Activated CD8-positive, alpha-beta memory T cell treated with anti-CD3 and anti-CD28 coated beads, Interleukin-2, amount 50 U/mL, for 48 hours (primary cell): Measurements from ENCODE around the gene CDC42SE2.

Source experiments
- DNase-seq: peaks from one replicate; pipeline ENCODE4 v3.0.0-alpha.2; 2020

Gene CDC42SE2, protein sequence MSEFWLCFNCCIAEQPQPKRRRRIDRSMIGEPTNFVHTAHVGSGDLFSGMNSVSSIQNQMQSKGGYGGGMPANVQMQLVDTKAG

DNA sequence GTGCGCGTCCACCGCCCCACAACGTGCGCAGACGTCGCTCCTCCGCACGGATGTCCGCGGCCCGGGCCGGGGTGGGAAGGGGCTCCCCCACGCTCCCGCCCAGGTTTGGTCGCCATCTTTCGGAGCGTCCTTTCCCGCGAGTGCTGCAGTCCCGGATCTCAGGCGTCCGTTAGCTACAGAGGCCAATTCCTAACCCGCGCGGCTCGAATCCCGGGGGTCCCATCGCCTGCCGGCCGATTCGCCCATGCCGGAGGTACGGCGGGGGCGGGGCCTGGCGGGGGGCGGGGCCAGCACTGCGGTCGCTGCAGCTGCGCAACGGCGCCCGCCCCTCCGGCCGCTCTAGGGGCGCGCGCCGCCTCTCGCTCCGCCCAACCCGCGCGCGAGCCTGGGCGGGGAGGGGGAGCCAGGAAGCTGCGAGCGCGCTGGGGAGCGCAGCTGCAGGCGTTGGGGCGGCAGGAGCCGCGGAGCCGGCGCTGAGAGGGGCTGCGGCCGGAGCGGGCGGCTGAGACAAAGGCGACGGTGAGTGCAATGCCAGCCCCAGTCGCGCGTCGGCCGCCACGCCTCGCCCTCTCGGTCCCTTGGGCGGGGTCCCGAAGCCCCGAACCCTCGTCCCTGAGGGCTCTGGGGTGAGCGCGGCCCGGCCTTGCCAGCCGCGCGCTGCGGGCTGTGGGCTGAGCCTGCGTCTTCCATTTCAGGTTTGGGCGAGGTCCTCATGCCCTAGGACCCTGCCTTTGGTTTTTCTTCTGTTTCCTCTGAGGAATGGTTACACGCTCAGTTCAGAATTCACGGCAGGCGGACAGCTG, at the start of gene CDC42SE2:
Gene CDC42SE2, plus strand, starts transcription at position 406 of the 803 bp plus-strand sequence. CDS start 95,441 bp downstream, outside the sequence.
- peak; percentile 92 for DNase-seq

DNA sequence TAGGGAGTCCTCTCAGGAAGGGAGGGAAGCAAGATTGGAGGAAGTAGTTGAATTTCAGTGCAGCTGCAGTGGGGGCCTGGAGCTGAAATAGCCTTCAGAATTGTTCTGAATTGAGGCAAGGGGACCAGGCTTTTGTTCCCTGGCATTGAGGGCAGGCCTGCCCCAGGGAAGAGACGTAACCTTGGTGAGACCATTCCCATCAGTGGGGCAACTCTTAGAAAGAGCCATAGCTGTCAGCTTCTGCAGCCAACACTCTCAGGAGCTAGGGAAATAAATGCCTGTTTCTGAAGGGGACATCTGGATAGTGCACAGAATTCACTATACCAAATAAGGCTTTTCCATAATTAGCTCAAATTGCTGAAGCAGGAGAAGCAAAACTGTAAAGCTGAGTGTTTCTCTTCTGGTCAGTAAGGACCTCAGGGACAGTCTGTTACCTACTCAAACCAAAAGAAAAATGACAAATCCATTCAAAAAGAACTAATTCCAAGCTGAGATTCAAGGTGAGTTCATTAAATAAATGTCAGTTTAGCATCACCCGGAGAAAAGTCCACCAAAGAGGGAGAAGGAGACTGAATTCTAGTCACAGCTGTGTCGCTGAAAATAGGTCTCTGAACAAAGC, 49.1 kb upstream of the CDC42SE2 start:
- DNase-seq, result no peak

DNA sequence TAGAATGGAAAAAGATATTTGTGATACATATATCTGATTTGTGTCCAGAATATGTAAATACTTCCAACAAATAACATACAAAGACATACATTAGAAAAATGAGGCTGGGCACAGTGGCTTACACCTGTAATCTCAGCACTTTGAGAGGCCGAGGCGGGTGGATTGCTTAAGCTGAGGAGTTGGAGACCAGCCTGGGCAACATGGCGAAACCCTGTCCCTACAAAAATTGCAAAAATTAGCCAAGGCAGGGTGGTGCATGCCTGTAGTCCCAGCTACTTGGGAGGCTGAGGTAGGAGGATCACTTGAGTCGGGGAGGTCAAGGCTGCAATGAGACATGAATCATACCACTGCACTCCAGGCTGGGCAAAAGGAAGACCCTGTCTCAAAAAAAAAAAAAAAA, 46.1 kb upstream of the CDC42SE2 start:
- no peak for DNase-seq

DNA sequence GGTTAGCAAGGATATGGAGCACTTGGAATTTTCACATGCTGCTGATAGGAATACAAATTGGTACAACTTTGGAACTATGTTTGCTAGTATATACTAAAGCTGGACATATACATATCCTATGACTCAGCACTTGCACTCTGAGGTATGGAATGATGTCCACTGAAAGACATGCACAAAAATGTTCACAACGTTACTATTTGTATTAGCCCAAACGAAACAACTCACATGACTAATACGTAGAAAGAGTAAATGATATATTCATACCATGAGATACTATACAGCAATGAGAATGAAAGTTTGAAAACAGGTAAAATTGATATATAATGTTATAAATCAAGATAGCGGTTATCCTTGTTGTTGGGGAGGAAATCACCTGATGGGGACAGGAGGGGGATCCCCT, 45.5 kb upstream of the CDC42SE2 start:
- DNase-seq, result no peak

DNA sequence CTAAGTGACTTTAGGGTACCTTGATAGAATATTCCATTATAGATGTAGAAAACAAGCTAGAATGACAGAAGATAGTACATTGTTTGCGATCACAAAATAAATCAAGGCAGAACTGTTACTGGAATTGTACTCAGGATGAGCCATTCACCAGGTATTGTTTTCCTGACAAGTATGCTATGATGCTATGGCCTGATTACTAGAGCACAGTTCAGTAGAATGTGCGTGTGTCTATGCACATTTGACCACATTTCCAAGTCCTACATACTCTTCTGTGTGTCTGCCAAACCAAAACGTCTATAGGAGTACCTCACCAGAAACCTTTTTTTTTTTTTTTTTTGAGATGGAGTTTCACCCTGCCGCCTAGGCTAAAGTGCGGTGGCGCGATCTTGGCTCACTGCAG, 43.3 kb upstream of the CDC42SE2 start:
- no peak for DNase-seq

DNA sequence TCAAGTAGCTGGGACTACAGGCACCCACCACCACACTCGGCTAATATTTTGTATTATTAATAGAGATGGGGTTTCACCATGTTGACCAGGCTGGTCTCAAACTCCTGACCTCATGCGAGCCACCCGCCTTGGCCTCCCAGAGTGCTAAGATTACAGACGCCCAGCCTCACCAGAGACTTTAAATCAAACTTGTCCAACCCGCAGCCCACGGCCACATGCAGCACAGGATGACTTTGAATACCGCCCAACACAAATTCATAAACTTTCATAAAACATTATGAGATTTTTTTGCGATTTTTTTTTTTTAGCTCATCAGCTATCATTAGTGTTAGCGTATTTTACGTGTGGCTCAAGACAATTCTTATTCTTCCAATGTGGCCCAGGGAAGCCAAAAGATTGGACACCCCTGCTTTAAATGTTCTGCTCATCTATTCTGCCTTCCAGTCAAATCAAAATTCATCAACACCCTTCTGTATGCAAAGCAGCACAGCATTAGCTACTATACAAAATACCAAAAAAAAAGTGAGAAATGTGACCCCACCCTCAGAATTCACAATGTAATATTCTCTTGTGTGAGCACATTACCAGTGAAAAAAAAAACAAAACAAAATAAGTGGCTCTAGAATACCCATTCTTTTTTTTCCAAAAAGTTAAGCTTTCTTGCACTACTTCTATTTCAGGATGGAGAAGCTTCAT, 42.7 kb upstream of the CDC42SE2 start:
- DNase-seq, result no peak

DNA sequence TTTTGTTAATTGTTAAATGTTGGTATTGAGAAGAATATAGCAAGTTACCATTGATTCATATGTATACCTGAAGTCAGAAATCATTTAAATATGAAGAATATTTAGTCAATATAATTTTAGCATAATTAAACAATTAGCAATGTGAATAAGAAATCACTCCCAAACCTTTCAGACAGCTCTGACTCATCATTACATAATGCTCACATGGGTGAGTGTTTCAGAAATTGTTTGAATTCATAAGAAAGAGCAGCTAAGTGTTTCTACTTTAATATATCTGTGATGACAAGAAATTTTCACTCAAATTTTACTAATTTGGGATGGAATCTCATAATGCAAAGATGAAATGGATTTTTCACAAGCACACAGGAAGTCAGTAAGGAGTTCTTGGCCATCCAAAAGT, 42.0 kb upstream of the CDC42SE2 start:
- no peak for DNase-seq

DNA sequence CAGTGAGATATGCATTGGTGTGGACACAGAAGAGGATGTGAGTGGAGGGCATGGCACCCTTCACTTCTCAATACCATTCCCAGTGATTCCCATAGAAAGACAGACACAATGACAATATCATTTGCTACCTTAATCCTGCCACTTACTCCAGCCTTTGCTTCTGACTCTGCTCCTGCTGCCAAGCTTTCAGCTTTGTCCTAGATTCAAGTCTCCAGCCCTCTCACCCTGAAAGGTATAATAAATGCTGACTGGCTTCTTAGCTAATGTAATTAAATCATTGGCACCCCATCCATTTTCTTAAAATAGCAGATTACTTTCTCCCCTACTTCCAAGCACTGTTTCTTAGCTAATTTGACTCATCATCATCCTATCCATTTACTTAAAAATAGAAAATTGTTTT, 41.1 kb upstream of the CDC42SE2 start:
- no peak for DNase-seq

DNA sequence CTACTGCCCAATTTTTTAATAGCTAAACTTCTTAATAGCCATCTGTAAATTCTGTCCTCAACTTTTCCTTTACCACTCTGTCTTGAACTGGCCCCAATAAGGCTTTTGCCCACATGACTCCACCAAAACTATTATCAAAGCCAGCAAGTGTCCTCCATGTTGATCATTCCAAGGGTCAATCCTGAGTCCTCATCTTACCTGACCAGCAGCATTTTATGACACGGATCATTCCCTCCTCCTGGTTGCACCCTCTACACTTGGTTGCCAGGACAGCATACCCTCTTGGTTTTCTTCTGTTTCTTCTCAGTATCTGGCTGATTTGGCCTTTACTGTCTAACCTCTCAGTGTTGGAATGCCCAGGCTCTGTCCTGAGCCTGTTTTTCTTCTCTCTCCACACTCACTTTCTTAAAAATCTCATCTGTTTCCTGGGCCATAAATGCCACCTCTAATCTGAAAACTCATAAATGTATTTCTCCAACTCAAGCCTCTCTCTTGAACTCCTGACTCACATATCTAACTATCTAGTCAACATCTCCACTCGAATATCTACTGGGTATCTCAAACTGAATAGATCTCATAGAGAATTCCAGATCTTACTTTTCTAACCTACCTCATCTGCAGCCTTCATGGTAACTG, 40.0 kb upstream of the CDC42SE2 start:
- no peak for DNase-seq

DNA sequence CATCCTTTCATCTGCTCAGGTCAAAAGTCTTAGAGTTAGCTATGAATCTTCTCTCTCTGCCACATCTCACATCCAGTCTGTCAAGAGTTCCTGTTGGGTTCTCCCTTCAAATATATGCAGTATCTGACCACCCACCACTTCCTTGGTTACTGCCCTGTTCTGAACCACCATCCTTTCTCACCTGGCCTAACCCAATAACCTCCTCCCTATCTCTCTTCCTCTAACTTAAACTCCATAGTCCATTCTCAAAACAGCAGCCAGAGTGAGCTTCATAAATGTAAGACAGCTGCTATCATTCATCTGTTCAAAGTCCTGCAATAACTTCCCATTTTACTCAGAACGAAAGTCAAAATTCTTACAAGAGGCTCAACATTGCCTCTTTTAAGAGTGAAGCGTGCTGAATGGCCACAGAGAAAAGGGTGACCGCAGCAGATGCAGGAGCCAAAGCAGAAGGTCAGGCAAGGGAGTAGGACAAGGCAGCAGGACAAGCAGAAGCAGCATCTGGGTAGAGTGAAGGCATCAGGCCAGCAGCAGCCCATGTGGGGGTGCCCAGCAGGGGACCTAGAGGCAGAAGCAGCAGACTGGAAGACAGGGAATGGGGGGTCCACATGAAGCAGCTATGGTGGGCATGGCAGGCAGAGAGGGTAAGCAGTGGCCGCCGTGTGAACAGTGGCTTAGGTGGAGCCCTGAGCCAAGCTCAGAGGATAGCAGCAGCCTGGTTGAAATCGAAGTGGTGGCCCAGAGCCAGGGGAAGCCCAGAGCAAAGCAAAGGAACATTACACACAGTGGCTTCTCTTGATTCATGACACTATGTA, 39.3 kb upstream of the CDC42SE2 start:
- DNase-seq, result no peak

DNA sequence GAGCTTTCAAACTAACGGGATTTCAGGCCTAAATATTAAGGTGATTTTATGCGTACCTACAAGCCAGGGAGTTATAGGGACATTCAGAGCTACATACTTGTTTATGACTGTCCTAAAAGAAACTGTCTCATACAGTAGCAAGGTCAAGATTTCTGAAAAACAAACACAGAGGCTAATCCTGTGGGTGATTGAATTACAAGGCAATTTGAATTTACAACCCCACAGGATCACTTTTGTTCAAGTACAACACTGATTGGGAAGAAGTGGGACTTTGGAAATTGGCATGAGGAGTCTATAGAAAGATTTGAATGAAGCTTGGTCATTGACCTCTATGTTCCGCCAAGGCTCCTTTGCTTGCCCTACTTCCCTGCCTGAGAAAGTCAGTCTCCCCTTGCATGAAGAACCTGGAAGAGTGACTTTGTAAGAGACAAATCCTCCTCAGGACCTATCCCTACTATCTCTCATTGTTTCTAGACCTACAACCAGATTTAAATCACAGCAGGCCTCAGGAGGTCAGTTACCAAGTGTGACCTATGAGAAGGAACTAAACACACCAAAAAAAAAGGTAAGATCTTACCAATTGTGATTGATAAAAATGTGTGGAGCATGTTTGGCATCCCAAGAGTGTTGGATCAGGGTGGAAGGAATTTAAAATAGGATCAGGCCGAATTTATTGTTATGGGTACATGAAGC, 38.4 kb upstream of the CDC42SE2 start:
- no peak for DNase-seq

DNA sequence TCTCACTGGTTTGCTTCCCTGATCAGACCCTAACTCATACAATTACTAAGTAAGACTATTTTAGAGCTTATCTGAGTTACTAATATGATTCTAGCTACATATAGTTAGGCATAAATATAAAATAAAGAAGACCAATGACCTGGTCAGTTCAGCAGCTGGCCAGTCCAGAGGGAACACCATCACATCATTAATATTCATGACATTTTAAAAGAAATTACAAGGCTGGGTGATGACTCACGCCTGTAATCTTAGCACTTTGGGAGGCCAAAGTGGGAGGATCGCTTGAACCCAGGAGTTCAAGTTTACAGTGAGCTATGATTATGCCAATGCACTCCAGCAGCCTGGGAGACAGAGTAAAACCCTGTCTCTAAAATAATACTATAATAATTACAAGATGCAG, 37.0 kb upstream of the CDC42SE2 start:
- DNase-seq, result no peak

DNA sequence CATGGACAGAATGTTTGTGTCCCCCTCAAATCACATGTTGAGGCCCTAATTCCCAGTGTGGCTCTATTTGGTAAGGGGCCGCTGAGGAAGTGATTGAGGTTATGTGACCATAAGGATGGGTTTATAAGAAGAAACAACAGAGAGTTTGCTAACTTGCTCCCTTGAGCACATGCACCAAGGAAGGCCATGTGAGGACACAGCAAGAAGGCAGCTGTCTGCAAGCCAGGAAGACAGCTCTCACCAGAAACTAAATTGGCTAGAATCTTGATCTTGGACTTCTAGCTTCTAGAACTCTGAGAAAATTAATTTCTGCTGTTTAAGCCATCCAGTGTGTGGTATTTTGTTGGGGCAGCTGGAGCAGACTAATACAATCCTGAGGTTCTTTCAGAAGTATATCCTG, 35.2 kb upstream of the CDC42SE2 start:
- DNase-seq, result no peak

DNA sequence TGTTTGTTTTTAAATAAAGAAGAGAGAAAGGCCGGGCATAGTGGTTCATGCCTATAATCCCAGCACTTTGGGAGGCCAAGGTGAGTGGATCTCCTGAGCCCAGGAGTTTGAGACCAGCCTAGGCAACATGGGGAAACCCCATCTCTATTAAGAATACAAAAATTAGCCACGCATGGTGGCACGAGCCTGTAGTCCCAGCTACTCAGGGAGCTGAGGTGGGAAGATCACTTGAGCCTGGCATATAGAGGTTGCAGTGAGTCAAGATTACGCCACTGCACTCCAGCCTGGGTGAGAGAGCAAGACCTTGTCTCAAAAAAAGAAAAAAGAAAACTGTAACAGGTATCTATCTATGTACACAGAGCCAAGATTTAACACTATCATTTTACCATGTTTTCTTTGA, 34.2 kb upstream of the CDC42SE2 start:
- no peak for DNase-seq

DNA sequence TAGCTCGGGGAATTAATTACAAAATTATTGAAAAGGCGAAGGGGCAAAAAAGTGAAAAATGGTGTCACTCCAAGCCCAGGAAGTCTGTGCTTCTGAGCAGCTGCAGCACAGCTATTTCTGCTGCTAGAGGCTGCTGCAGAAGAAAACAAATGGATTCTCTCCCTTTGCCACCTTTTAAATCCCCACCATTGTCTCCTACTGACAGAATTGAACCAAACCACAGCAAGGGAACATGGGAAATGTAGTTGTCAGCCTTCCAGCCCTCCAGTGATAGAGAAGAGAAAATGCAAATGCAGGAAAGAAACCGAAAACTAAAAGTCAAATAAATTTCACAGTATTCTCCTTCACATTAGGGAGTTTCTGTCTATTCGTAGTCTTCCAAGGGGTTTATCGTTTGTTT, 33.4 kb upstream of the CDC42SE2 start:
- DNase-seq, result no peak

DNA sequence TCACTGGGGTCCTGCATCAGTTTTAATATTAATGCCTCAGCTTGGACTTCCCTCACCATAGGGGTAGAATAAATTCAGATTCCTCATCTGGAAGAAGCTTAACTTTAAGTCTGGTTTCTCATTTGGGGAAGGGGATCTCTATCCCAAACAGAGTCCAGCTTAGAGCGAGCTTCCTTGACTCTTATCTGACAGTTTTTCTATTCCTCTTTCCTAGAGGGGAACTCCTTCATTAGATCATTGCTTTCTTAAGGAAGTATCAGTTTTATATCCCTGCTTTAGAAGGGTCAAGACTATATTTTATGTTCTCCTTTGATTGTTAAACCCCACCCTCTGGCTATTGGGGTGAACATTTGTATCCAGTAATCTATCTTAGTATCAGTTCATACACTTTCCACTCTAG, 24.2 kb upstream of the CDC42SE2 start:
- no peak for DNase-seq

DNA sequence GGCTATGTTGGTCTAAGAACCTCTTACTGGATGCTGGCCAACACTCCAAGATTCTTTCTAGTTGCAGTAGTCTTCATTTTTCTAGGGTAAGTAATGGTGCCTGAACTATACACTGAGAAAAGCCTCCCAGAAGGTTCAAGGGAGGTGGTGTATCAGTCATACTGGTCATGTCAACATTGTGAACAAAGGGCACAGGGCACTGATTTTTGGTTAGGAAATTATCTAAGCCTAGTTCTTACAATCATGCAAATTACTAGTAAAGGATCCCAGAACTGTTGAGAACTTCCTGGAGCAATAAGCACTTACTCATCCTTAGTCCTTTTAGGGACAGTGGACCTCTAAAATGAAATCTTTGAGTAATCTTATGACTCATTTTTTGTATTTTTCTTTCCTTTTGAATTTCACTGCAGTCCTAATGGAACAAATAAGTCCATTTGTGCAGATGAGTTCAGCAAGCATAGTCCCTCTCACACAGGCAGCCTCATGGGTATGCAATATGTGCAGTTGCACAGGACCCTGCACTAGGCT, 21.1 kb upstream of the CDC42SE2 start:
- no peak for DNase-seq

DNA sequence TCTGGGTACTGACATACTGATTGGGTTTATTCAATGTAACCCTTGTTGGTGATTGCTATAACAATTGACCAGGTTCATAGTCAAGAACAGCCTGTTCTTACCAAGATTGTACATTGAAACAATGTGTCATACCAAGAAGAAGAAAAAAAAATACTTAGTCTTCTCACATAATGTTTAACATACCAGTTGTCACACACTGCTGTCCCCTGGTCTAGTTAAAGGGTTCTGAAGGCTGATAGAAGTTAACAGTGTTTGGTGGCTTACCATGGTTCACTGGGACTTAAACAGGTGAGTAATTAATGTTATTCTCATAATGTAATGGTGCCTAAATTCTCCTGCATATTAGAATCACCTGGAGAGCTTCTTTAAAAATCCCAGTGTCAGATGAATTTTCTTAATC, 18.5 kb upstream of the CDC42SE2 start:
- no peak for DNase-seq

DNA sequence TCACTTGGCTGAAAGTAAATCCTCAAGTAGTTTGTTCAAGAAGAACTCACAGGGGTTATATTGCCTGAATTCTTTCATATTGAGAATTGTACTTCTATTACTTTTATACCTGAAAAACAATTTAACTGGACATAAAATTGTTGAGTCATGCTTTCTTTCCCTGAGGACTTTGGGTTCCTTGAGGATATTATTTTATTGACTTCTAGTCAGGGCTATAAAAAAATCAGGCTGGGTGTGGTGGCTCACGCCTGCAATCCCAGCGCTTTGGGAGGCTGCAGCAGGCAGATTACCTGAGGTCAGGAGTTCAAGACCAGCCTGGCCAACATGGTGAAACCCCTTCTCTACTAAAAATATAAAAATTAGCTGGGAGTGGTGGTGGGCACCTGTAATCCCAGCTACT, 17.9 kb upstream of the CDC42SE2 start:
- no peak for DNase-seq

DNA sequence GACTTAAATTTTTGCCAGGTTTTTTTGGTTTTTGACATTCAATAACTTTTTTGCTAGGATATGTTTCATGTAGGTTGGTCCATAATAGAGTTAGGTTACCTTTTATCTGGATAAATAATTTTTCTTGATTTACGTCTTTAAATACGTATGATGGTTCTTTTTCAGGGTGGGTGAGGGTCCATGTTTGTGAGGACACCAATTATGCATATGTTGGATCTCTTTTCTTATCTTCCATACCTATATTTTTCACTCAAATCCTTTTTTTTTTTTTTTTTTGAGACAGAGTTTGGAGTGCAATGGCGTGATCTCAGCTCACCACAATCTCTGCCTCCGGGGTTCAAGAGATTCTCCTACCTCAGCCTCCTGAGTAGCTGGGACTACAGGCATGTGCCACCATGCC, 17.3 kb upstream of the CDC42SE2 start:
- DNase-seq, result no peak

DNA sequence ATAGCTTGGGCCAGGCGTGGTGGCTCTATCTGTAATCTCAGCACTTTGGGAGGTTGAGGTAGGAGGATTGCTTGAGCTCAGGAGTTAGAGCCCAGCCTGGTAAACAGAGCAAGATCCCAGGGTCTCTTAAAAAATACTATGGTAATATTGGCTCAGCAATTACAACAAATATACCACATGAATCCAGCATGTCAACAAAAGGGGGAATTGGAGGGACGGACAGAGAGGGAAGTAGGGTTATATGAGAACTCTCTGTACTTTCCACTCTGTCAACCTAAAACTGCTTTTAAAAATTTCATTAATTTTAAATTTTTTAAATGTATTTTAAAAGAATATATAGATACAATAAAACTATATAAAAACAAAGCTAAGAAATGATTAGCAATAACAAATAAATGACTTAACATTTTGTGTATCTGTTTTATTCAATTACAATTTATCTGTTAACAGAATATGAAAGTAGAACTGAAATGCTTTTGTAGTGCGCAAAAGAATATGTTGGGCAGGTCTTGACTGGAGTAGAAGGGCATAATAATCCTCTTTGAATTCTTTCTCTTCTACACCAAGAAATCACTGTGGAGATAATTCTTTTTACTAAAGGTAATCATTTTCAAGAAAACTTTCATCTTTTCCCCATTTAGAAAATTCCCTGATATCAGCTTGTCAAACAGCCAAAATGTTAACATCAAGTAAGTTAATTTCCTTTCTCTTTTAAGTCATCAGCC, 12.9 kb upstream of the CDC42SE2 start:
- no peak for DNase-seq
